GM19467 (cell line): ENCODE results near the gene MIEF1.

Experiments
- ATAC-seq: cut with Tn5 transposase; IDR thresholded peaks from one replicate; pipeline ENCODE4 v1.9.1; 2021; ENCODE audit warnings: mild to moderate bottlenecking, moderate library complexity; ENCODE audit not compliant: unreplicated experiment

MIEF1 gene

DNA sequence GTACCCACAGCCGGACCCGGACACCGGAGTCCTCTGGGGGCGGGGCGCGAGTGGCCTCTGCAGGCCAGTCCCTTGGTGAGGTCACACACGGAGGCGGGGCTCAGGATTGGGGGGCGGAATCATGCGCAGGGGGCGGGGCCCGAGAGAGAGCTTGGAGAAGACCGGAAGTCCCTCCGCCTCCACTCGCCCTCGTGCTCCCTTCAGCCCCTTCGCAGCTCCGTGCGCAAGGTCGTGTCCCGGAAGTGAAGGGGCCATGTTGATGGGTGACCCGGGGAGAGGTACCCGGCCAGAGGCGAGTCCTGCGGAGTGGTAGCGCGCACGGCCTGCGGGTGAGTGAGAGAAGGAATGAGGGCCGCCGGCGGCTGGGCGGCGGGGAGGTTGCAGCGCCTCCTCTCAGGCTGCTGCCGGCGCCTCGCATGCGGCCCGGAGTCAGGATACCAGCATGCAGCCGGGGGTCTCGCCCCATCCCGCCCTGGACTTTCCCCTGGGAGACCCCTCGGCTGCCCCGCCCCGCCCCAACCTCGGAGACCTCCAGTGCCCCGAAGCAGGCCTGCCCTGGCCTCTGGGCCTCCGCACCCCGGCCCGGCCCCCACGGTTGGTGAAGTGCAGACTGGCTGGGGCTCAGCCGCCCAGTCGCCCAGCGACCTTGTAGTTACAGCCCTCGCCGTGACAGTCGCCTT lies at the start of gene MIEF1:
Gene MIEF1, plus strand, starts transcription at position 182 of the 680 bp plus-strand sequence. CDS start 9,005 bp downstream, outside the sequence.
- ATAC-seq: peak; percentile 85

DNA sequence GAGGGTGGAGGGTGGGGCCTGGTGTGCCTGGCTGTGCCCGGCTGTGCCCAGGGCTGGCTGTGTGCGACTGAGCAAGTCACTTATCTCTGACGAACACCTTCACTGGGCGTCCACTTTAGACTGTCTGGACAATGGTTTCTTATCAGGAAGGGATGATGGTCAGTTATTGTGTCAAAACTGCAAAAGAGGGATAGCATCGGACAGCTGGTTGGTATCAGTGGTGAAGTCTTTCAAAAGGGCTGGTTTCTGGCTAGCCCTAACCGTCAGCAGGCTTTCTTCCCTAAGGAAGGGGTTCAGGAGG lies 49.4 kb upstream of the MIEF1 start:
- ATAC-seq: no peak

DNA sequence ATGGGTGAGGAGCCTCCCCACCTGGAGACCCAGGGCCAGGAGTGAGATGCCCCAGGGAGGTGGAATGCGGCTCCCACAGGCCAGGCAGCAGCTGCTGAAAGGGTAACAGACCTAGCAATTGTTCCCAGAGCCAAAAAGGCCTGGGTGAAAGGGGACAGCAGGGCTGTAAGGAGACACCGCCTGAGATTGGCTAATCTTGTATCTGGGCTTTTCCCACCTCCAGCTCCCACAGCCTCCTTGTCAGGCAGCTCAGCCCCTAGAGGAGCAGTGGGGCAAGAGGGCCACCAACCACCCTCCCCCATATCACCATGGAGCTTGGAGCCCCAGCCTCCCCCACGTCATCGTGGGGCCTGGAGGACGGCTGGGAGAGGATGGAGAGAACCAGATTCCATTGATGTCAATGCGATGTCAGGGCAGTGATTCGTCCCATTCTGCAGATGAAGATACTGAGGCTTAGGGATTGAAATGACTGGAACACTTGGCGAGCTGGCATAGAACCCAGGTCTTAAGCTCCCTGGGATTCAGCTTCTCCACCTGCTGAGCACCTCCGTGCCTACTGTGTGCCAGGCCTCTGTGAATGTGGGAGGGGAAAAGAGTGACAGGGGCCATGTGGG lies 48.2 kb upstream of the MIEF1 start:
- no peak for ATAC-seq

DNA sequence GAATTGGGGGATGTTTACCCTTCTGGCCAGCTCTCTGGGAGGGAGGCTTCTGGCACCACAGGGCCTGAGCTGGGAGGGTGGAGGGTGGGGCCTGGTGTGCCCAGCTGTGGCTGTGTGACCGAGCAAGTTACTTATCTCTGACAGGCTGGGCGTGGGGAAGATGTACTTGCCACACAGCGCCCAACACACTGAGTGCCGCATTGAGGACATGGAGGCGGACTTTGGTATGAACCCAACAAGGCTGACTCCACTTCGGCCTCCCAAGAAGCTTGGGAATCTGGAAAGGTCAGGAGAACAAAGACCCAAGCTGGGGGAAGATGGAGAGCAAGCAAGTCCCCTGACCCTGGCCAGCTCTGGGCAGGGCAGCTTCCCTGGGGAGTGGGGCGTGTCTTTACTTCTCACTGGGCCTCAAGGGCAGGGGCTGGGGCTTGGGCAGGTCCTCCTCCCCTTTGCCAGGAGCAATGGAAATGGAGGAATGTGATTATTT lies 47.7 kb upstream of the MIEF1 start:
- ATAC-seq: no peak

DNA sequence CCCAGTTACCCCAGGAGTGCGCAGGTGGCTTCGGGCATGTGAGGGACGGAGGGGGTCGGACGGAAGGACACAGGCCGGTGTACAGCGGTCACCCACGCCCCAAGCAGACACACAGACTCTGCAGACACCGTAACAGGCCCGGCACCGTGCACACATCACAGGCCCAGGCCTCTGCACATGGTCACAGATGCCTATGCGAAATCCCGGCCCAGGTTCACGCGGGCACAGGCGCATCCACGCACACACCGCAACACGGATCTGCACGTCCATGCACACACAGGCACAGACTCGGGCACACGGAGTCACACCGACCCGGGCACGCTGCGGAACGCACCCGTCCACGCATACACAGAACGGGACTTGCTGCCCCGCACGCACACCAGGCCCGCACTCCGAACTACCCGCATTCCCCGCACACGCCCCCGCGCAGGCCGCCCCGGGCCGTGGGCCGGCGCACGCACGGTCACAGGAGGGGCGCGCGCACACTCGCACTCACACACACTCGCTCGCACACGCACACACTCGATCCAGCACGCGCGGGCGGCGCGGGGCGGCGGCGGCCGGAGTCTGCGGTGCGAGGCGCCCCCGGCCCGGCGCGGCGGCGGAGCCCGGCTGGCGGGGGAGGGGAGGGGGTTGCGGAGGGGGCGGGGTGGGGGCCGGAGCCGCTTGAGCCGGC lies 45.4 kb upstream of the MIEF1 start, which contains the start of gene MGAT3:
Gene MGAT3, plus strand, starts transcription at position 491 of the 676 bp plus-strand sequence. CDS start 30,336 bp downstream, outside the sequence.
- no peak for ATAC-seq

DNA sequence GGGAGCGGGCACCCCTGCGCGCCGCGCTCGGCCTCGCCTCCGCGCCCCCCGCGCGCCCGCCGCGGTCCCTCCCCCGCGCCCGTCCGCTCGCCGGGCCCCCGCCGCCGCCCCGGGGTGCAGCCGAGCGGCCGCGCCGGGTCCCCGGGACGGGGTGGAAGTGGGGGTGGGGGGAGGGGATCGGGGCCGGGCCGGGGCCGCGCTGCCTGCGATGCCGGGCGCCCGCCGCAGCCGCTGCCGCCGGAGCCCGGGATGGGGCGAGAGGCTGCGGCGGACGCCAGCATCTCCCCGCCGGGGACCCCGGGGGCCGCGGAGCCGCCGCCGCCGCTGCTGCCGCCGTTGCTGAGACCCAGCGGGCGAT lies 44.9 kb upstream of the MIEF1 start:
- ATAC-seq: no peak

DNA sequence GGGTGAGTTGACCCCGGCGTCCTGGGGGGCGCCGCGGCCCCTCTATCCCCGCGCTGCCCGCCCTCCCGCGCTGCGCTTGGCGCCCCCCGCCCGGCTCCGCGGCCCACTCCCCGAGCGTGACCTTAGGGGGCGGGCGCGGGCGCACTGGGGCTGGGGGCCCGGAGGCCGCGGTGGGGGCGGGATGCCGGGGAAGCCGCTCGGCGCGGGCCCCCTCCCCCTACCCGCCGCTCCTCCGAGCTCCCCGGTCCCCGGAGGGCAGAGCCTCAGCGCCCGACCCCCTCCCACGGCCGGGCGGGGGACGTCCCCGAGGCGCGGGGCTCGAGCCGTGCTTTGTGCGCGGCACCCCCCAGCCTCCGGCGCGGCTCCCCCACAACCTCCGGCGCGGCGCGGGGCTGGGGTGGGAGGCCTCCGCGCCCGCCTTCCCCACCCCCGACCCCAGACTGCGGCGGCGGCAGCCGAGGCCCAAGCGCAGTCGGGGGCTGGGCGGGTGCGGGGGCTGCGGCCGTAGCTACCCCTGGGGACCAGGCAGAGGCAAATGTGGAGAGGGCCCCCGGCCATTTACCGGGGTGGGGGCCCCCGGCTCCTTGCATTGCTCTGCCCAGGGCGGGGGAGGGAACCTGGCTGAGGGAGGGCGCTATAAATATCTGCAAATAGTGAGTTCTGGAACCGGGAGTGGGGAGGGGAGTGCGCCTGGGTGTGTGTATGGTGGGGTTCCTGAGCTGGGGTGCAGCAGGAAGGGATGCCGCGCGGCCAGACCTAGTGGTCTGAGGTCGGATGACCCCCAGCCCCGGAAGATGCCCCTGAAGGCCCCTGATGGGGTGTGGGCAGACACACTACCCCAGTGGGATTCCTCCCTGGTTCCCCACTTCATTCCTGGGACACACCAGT lies 44.3 kb upstream of the MIEF1 start:
- no peak for ATAC-seq

DNA sequence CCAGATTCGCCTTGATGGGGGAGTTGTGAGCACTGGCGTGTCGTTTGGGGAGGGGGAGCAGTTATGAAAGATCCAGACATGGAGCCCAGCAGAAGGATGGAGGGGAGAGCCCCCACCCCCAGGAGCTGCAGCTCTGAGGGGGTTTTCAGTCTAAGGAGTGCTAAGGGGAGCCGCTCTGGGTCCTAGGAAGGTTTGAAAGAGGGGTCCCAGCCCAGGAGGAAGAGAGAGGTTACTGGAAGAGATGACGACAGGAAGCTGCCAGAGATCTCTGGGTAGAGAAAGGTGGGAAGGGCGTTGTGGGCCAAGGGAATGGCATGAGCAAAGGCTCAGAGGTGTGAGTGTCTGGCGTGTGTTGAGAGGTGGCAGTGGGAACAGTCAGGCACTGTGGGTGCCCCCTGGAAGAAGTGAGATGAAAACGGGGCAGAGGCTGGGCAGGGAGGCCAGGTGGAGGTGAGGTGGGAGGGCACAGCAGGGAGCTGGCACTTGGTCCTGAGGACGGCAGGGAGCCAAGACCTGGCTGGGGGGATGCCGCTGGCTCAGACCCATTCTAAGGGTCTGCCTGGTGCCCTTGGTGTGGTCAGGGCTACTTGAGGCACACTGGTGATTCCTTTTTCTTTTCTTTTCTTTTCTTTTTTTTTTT lies 43.5 kb upstream of the MIEF1 start:
- ATAC-seq: no peak

DNA sequence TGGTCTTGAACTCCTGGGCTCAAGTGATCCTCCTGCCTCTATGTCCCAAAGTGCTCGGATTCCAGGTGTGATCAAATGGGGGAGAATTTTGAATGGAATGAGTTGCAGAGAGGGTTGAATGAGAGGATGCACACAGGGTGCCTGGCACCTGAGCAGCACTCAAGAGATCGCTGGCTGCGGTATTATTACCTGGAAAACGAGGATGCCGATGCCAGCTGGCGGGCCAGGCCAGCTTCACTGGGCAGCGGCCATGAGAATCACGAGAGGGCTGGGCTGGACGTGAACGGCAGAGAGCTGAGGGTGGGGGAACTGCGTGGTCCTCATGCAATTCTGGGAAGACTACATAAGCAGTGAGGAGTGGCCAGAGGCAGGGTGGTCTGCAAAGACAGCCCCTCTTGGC lies 42.4 kb upstream of the MIEF1 start:
- no peak for ATAC-seq

DNA sequence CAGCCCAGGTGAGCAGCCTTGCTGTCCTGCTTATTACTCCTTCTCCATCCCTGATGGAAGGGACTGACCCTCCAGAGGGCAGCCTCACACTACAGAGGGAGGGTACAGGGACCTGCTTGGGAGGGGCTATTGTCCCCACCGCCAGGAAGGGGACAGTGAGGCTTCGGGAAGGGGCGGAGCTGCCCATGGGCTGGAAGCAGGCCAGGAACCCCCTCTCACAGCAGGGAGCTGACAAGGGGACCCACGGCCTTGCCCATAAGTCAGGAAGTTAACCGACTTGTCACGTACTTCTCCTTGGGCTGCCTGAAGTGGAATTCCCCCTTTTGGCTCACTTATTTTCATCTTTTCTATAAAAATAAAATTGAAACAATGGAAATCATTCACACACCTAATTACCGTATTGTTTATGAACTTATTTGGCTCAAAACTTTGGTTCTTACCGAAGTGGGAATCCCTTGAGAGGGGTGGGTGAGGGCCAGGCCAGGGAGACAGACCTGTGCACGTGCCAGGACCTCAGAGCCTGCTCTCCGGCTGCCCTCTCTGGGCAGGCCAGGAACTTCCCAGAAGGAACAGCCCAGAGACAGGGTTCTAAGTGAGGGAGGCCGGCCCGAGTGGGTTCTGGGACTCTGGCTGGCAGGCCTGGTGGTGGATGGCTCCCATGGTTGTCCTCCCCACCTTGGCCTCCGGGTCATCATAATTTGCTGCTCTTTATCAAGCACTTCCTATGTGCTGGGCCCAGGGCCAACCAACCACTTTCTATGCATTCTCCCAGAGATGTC lies 39.5 kb upstream of the MIEF1 start:
- no peak for ATAC-seq

DNA sequence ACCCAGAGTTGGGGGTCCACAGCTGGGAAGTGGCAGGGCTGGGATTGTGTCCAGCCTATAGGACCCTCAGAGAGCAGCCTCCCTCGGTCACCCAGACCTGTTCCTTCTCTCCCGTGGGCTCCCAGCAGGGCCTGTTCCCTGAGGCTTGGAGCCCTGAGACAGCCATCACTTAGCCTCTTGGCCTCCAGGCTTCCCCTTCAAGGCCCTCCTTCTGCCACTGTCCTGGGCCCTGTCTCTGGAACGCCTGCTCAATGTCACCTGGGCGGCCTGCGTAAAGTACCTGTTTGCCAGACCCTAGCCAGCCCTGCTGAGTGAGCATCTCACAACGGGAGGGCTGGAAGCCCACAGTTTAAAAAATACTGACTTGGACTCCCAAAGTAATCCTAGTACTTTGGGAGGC lies 38.8 kb upstream of the MIEF1 start:
- no peak for ATAC-seq

DNA sequence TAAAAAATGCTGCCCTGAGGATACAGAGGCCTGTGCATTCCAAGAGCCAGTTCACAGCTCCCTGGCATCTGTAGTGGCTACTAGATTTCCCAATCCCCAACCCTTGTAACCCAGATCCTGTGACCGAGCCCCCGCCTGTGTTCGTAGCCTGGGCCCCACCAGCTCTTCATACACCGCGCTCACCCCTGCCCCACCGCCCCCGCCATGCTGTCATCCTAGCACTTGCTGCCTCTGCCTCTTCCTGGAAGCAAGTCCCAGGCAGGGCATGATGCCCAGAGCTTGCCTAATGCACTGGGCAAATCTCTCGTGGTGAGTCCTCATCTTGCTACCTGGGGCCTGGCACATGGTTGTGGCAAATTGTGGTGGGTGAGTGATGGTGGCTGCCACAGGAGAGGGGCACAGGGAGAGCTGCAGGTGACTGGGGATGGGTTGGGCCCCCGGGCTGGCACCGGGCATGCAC lies 38.1 kb upstream of the MIEF1 start:
- no peak for ATAC-seq

DNA sequence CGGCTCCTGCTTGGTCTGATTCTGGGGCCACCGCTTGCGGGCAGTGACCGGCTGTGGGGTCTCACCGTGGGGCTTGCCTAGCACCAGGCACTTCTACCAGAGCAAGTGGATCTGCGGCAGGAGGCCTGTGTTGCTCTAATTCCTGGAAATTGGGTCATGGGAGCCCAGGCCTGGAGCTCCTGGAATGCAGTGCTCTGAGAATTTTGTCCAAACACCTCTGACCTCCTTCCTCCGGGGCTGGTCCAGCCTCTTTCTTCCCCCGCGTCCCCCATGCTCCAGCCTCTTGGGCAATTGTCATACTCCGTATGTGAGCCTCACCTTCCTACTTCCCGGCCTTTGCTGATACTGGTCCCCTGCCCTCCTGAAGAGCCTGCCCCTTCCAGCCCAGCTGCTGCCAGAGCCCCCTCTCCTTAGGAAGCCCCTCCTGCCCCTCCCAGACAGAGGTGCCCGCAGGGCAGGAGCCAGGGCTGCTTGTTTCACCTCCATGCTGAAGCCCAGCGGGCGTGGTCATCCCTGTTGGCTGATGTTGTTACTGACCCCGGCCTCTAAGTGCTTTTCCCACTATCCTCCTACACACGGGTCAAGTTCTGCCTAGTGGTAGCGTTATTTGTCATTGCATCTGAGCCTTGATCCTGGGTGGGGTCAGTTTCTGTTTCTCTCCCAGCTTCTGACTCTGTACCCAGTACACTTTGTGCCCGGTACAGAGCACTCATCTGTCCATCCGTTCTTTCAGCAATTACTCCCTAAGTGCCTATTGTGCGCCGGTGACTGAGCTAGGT lies 35.7 kb upstream of the MIEF1 start:
- ATAC-seq: no peak

DNA sequence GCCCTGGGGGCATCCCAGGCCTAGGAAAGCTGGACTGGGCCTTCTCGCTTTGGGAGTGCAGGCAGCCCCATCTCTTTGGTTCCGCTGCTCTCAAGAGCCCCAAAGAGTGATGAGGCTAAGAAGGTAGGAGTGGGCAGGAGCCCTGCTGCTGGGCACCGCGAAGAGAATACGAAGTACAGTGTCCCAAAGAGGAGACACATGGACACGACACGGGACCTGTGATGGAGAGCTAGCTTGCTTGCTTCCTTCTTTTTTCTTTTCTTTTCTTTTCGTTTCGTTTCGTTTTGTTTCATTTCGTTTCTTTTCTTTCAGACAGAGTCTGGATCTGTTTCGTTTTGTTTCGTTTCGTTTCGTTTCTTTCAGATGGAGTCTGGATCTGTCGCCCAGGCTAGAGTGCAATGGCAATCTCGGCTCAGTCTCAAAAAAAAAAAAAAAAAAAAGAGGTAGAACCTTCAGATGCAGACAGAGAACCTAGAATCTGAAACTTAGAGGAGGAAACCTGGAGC lies 34.6 kb upstream of the MIEF1 start:
- ATAC-seq: no peak

DNA sequence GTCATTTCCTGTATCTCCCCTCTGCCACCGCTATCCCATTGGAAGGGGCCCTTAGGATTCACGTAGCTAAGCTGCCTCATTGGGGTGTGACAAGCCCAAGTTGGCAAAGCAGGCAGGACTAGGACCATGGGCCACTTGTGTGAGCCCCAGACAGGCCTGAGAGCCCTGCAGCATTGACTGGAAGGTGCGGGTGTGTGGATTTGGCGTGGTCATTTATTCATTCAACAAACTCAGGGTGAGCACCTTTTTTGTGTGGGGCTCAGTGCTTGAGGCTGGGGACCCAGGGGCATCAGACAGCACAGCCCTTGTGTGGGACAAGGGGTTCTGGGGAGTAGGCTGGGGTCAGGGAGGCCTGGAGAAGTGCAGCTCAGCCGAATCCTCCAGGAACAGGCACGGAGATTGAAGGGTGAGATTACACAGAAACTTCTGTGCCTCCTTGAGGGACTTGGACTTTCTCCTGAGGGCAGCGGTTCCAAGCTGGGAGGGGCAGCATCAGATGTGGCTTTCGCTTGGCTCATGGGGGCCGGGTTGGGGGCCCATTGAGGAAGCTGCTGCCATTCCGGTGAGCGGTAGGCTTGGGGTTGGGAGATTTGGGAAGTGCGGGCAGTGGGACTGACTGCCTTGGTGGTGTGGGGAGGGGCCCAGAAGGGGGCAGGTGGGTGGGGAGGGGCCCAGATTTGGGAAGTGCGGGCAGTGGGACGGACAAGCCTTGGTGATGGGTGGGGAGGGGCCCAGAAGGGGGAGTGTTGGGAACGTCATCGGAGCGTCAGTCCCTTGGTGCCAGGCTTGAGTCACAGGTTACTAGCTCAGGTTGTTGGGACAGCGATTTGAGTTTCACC lies 33.4 kb upstream of the MIEF1 start:
- ATAC-seq: no peak

DNA sequence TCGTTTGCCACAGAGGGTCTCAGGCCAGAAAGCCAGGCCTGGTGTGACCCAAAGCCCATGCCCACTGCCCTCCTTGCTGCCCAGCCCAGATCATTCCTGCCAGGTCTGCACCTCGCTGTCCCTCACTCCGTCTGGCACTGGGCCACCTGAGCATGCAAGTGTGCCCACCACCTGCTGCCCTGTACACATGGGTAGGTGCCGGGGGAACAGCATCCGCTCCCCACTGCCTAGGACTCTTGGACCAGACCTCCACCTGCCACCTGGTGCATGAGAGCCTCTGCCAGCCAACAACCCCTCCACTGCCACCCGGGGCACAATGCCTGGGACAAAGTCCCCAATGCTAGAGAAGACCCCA lies 32.8 kb upstream of the MIEF1 start:
- no peak for ATAC-seq

DNA sequence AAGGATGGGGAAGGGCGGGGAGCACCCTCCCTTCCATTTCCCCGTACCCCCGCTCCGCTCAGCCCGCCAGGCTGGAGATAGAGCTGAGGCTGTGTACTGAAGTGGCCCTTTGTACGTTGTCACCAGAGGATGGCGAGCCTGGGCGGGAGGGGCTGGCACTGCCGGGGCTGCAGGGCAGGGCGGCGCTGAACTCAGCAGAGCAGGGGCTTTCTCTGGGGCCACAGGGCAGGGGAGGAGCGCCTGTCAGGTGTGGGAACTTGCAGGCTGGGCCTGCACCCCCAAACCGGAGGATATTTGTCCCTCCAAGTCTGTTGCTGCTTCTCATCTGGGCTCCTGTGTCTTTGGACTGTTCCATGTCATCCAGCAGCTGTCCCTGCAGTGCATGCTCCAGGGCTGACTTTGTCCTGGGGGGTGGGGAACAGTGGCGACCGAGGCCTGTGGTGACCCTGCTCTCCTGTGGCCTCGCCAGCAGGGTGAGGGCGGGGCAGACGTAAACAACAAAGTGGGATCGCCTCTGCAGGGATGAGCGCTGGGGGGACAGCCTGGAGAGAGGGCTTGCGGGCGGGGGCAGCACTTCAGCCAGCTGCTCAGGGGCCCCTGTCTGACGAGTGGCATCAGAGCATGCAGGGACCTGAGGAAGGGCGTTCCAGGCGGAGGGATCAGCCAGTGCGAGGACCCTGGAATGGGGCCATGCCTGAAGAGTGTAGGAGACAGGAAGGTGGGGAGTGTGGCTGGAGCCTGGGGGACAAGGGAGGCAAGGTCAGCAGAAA lies 32.2 kb upstream of the MIEF1 start:
- ATAC-seq: no peak
